K562 (cell line): ENCODE data around the gene ATP2A1. TPM values are rescaled to one million over a fixed set of nuclear protein-coding genes. Genes with fewer than 3 reads are reported as not detected.
A peak's percentile ranks its signal among the peaks of the same experiment; 100 is the strongest.

Experiments
- ATAC-seq: fragments of 200-7000 bp; cut with Tn5 transposase; 3 replicates; pipeline ENCODE4 v1.9.1; 2020; ENCODE audit warnings: moderate library complexity
- BruUV-seq: library from RNA; stranded (reverse); fragments of 400-500 nt; replicated peaks from 2 replicates; lab custom pipeline; 2021; lab: Mats Ljungman, UMichigan
- CTCF ChIA-PET: fragments of 300-600 bp; formaldehyde crosslinking; extraction: SDS; loops from one replicate; lab custom pipeline; 2021; ENCODE audit warnings: low intra/inter-chr PET ratio; lab: Yijun Ruan, JAX
- POLR2A ChIA-PET: fragments of 300-600, 350-650 bp; sonication (Branson Sonifier 250); formaldehyde crosslinking; extraction: SDS; loops from one replicate; lab custom pipeline; 2021; ENCODE audit warnings: antibody characterized with exemption, inconsistent platforms; lab: Yijun Ruan, JAX
- DNase-seq, 4 experiments: peaks; one replicate each; pipeline versions ENCODE4 v3.0.0 to v3.0.0-alpha.2; 2011 to 2018; ENCODE audit warnings: low spot score in 3 of 4, mixed read lengths in 3 of 4; ENCODE audit errors: extremely low read depth in 1 of 4
- FAIRE-seq: peaks from 2 replicates; lab custom pipeline; 2011; peaks lifted over from hg19 to GRCh38; lab: Jason Lieb, UNC
- H2AFZ ChIP-seq: 2 replicates; pipeline ENCODE4 v1.6.0; 2011; ENCODE audit warnings: low read depth, low read length, control low read depth, inconsistent platforms
- H3K27ac ChIP-seq: fragments of 200-600 bp; 3 replicates; pipeline ENCODE4 v1.8.0; 2011; ENCODE audit warnings: low read depth, mild to moderate bottlenecking, control low read depth, inconsistent platforms, low read length, moderate library complexity, mixed read lengths; ENCODE audit errors: extremely low read depth
- H3K27me3 ChIP-seq, 2 experiments: fragments of 300-600 bp in 1 of 2; 2 replicates in 1 of 2; 3 replicates in 1 of 2; pipeline versions ENCODE4 v1.6.0 to v1.8.0; 2011; ENCODE audit warnings: inconsistent platforms in 2 of 2, low read length in 2 of 2, mild to moderate bottlenecking in 1 of 2, mixed read lengths in 1 of 2, moderate library complexity in 1 of 2; ENCODE audit not compliant: control insufficient read depth in 2 of 2, insufficient read depth in 2 of 2
- H3K36me3 ChIP-seq: fragments of 300-600 bp; 3 replicates; pipeline ENCODE4 v1.8.0; 2011; ENCODE audit warnings: mild to moderate bottlenecking, low read length, inconsistent platforms; ENCODE audit not compliant: control insufficient read depth, insufficient read depth
- H3K4me1 ChIP-seq, 2 experiments: fragments of 200-600 bp in 1 of 2; replicated peaks in 1 of 2; 2 replicates in 1 of 2; 3 replicates in 1 of 2; pipeline versions ENCODE4 v1.5.1 to v1.8.0; 2011; ENCODE audit warnings: inconsistent platforms in 2 of 2, low read length in 2 of 2, mild to moderate bottlenecking in 1 of 2, mixed read lengths in 1 of 2, moderate library complexity in 1 of 2; ENCODE audit not compliant: control insufficient read depth in 2 of 2, insufficient read depth in 2 of 2
- H3K4me2 ChIP-seq: 2 replicates; pipeline ENCODE4 v1.6.1; 2011; ENCODE audit warnings: low read length, control low read depth, inconsistent platforms, mixed read lengths; ENCODE audit not compliant: insufficient read depth
- H3K4me3 ChIP-seq: fragments of 200-600 bp; sonication (generic), shearing (Covaris generic); 2 replicates; pipeline ENCODE4 v1.5.1; 2016; ENCODE audit warnings: control low read depth, inconsistent platforms
- H3K79me2 ChIP-seq: fragments of 200-600 bp; 3 replicates; pipeline ENCODE4 v1.8.0; 2011; ENCODE audit warnings: low read length, inconsistent platforms; ENCODE audit not compliant: control insufficient read depth, insufficient read depth
- H3K9ac ChIP-seq, 2 experiments: 2 replicates each; pipeline versions ENCODE4 v1.6.0 to v1.6.1; 2011; ENCODE audit warnings: low read depth in 2 of 2, low read length in 2 of 2, control low read depth in 1 of 2, inconsistent platforms in 1 of 2, mild to moderate bottlenecking in 1 of 2, mixed read lengths in 1 of 2; ENCODE audit not compliant: insufficient read depth in 1 of 2
- H3K9me1 ChIP-seq: one replicate; pipeline ENCODE4 v1.6.0; 2011; ENCODE audit warnings: inconsistent platforms, mild to moderate bottlenecking, low read length, moderate library complexity; ENCODE audit not compliant: control insufficient read depth, insufficient read depth
- H3K9me3 ChIP-seq: replicated peaks from 2 replicates; pipeline ENCODE4 v1.5.1; 2011; ENCODE audit warnings: low read depth, low read length, inconsistent platforms; ENCODE audit not compliant: control insufficient read depth, insufficient read depth
- H4K20me1 ChIP-seq: replicated peaks from 2 replicates; pipeline ENCODE4 v1.6.1; 2011; ENCODE audit warnings: low read length, inconsistent platforms, mixed read lengths; ENCODE audit not compliant: control insufficient read depth, insufficient read depth
- CBX5 ChIP-seq: IDR thresholded peaks from 2 replicates; pipeline ENCODE4 v1.6.1; 2014; ENCODE audit warnings: low read depth, borderline replicate concordance
- GATAD2A ChIP-seq: fragments of 450-650 bp; IDR thresholded peaks from 2 replicates; pipeline ENCODE4 v1.6.1; 2017
- HNRNPLL ChIP-seq: fragments of 200-400 bp; formaldehyde crosslinking; IDR thresholded peaks from 2 replicates; pipeline ENCODE4 v1.6.1; 2017; ENCODE audit warnings: low read length, low read depth, mild to moderate bottlenecking; ENCODE audit not compliant: poor library complexity, severe bottlenecking
- MIER1 ChIP-seq: fragments of 450-650 bp; IDR thresholded peaks from 2 replicates; pipeline ENCODE4 v1.6.1; 2016; ENCODE audit warnings: antibody characterized with exemption, mild to moderate bottlenecking, low read depth
- TAF7 ChIP-seq: fragments of 450-650 bp; IDR thresholded peaks from 2 replicates; pipeline ENCODE4 v1.6.1; 2016; ENCODE audit warnings: missing genetic modification characterization, missing compliant biosample characterization
- ZNF121 ChIP-seq: sonication (generic); formaldehyde crosslinking; conservative IDR thresholded peaks from 2 replicates; pipeline ENCODE4 v1.8.0; 2022; ENCODE audit warnings: missing genetic modification reagents
- ZNF707 ChIP-seq: fragments of 250-450 bp; sonication (Bioruptor Pico); conservative IDR thresholded peaks from 2 replicates; pipeline ENCODE4 v1.8.0; 2022; ENCODE audit warnings: inconsistent platforms, mild to moderate bottlenecking, moderate library complexity
- WGBS: fragments of 100-300 bp; shearing (Covaris generic); methylation state at CpG from one replicate; pipeline ENCODE4 v1.1.6; 2016; ENCODE audit warnings: low coverage, mixed read lengths; ENCODE audit not compliant: insufficient coverage; ENCODE audit errors: missing lambda C conversion rate; 5-methylcytosine and 5-hydroxymethylcytosine counted together
- in situ Hi-C: fragments of 300-500 bp; cut with MboI; formaldehyde crosslinking; loops from 4 replicates; pipeline ENCODE4 v1.15.0; 2018; ENCODE audit warnings: inconsistent platforms, mixed read lengths
- intact Hi-C: fragments of 100-400 bp; cut with micrococcal nuclease; formaldehyde crosslinking; loops from 2 replicates; pipeline ENCODE4 v1.14.2; 2022
- polyA plus RNA-seq, 8 experiments: library from polyadenylated mRNA; depleted of rRNA in 4 of 8; stranded (reverse) in 5 of 8; unstranded in 3 of 8; fragments of >200 nt; fragmentation: Nextera tagmentation in 2 of 8; fragmentation: Illumina TruSeq in 1 of 8; extraction: Ambion mirVana in 2 of 8; extraction: Trizol in 1 of 8; gene quantifications; 2 replicates each; pipeline versions ENCODE4 v1.2.1 to v1.2.3, GENCODE V29; 2011 to 2014; ENCODE audit warnings: inconsistent platforms in 1 of 8, missing spikeins in 1 of 8
- total RNA-seq, 7 experiments: library from RNA; depleted of rRNA in 6 of 7; stranded (reverse); fragments of >200 nt in 6 of 7; fragmentation: Illumina TruSeq in 2 of 7; extraction: Trizol in 2 of 7; gene quantifications; 2 replicates each; pipeline versions ENCODE4 v1.2.1 to v1.2.3, GENCODE V29; 2011 to 2021; ENCODE audit warnings: low replicate concordance in 1 of 7
- TF ChIP-seq, protein P1 (sequence below): fragments of 450-650 bp; formaldehyde crosslinking; IDR thresholded peaks from 2 replicates; pipeline ENCODE4 v1.4.0; 2020; ENCODE audit warnings: mild to moderate bottlenecking, mixed read lengths

ATP2A1 gene
- total and polyA plus RNA-seq, 9 of the 15 experiments (the other 6 are each of a cell fraction or from before 2014, with no cell fraction given), result 0.25 to 2.6 (median 0.65) TPM

DNA sequence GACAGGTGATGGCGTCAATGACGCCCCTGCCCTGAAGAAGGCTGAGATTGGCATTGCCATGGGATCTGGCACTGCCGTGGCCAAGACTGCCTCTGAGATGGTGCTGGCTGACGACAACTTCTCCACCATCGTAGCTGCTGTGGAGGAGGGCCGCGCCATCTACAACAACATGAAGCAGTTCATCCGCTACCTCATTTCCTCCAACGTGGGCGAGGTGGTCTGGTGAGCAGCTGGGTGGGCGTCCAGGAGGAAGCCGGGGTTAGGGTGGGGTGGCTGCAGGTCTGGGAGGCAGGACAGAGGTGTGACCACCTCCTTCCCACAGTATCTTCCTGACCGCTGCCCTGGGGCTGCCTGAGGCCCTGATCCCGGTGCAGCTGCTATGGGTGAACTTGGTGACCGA, 23.6 kb downstream of the ATP2A1 start:
- no peaks in the 10 kb centered on the region for H3K9me1 ChIP-seq
- 63% methylated on average over 15 of the region's 15 CpGs for WGBS
- intact Hi-C loops (no loop called here), in situ Hi-C loops (no loop called here)
- peak overlapping the region in 1 of 2 experiments; percentile 26; a peak in 1 of 4 replicates for H3K9ac ChIP-seq
- no peak overlapping the region for H3K27ac ChIP-seq
- no peak for TF ChIP-seq MIER1
- TF ChIP-seq ZNF121 (CRISPR knock-in tag), result no peak
- TF ChIP-seq CBX5, result no peak
- TF ChIP-seq TAF7 (tag), result no peak
- TF ChIP-seq, protein P1, sequence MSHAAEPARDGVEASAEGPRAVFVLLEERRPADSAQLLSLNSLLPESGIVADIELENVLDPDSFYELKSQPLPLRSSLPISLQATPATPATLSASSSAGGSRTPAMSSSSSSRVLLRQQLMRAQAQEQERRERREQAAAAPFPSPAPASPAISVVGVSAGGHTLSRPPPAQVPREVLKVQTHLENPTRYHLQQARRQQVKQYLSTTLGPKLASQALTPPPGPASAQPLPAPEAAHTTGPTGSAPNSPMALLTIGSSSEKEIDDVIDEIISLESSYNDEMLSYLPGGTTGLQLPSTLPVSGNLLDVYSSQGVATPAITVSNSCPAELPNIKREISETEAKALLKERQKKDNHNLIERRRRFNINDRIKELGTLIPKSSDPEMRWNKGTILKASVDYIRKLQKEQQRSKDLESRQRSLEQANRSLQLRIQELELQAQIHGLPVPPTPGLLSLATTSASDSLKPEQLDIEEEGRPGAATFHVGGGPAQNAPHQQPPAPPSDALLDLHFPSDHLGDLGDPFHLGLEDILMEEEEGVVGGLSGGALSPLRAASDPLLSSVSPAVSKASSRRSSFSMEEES (CRISPR knock-in tag), result no peak
- no peak for TF ChIP-seq HNRNPLL
- no peak for TF ChIP-seq ZNF707 (CRISPR knock-in tag)
- no peak for TF ChIP-seq GATAD2A
- peaks cover 0 to 31% of the 10 kb centered on the region in 2 experiments; a peak in 2 of 5 replicates for H3K4me1 ChIP-seq
- H3K4me3 ChIP-seq, result no peak overlapping the region
- no peak overlapping the region for H3K4me2 ChIP-seq
- DNase-seq (no peak), ATAC-seq (no peak), FAIRE-seq (no peak)
- ChIA-PET POLR2A (interaction anchor here (0.6 kb wide), 2 partner anchors 12 to 1002 kb away, joined by 3 to 4 read pairs; no protein-coding TSS in a partner anchor), CTCF (no interaction called here)
- no peak overlapping the region for H2AFZ ChIP-seq
- no TSS peak for BruUV-seq
- H3K27me3 ChIP-seq, result no peaks in the 10 kb centered on the region
- no peaks in the 10 kb centered on the region for H3K79me2 ChIP-seq
- H4K20me1 ChIP-seq, result no peaks in the 10 kb centered on the region
- H3K36me3 ChIP-seq, result no peaks in the 10 kb centered on the region
- no peaks in the 10 kb centered on the region for H3K9me3 ChIP-seq
